H1 (cell line): ENCODE data around the gene KPNA3. TPM values are rescaled to one million over a fixed set of nuclear protein-coding genes. Genes with fewer than 3 reads are reported as not detected.

Experiments
- CTCF ChIA-PET: fragments of 300-600 bp; sonication (Branson Sonifier 250); formaldehyde crosslinking; loops from one replicate; lab custom pipeline; 2021; ENCODE audit not compliant: partially characterized antibody; lab: Charles Lee
- POLR2A ChIA-PET: fragments of 300-600 bp; sonication (Branson Sonifier 250); formaldehyde crosslinking; loops from one replicate; lab custom pipeline; 2021; ENCODE audit warnings: inconsistent platforms; ENCODE audit not compliant: partially characterized antibody; lab: Charles Lee
- DNase-seq, 2 experiments: peaks; one replicate each; pipeline versions ENCODE4 v3.0.0 to v3.0.0-alpha.2; 2010 to 2022; ENCODE audit warnings: low spot score in 2 of 2, low read depth in 1 of 2, mixed read lengths in 1 of 2
- FAIRE-seq: peaks from 2 replicates; lab custom pipeline; 2011; peaks lifted over from hg19 to GRCh38; lab: Jason Lieb, UNC
- H2AFZ ChIP-seq: 2 replicates; pipeline ENCODE4 v1.8.1; 2012; ENCODE audit warnings: low read length, inconsistent platforms
- H2AK5ac ChIP-seq: 2 replicates; pipeline ENCODE4 v1.6.1; 2013; ENCODE audit warnings: low read depth, low read length
- H2BK120ac ChIP-seq: replicated peaks from 2 replicates; pipeline ENCODE3; 2013; ENCODE audit warnings: low read depth, low read length, inconsistent platforms
- H2BK12ac ChIP-seq: 2 replicates; pipeline ENCODE4 v1.6.1; 2013; ENCODE audit warnings: low read depth, low read length
- H2BK15ac ChIP-seq: 2 replicates; pipeline ENCODE4 v1.6.1; 2013; ENCODE audit warnings: low read length
- H2BK20ac ChIP-seq: 2 replicates; pipeline ENCODE4 v1.6.1; 2013; ENCODE audit warnings: low read length
- H2BK5ac ChIP-seq: 2 replicates; pipeline ENCODE4 v1.6.1; 2013; ENCODE audit warnings: low read depth, low read length
- H3K14ac ChIP-seq: 2 replicates; pipeline ENCODE4 v1.6.1; 2013; ENCODE audit warnings: inconsistent platforms; ENCODE audit not compliant: insufficient read length
- H3K18ac ChIP-seq: 2 replicates; pipeline ENCODE4 v1.6.1; 2013; ENCODE audit warnings: low read length; ENCODE audit errors: extremely low read depth
- H3K23ac ChIP-seq: 2 replicates; pipeline ENCODE4 v1.6.1; 2013; ENCODE audit warnings: inconsistent platforms; ENCODE audit not compliant: insufficient read length
- H3K23me2 ChIP-seq: 2 replicates; pipeline ENCODE4 v1.6.1; 2013; ENCODE audit warnings: low read depth, low read length
- H3K27ac ChIP-seq: 2 replicates; pipeline ENCODE4 v1.6.1; 2011; ENCODE audit warnings: low read depth, low read length, inconsistent platforms
- H3K27me3 ChIP-seq, 4 experiments: replicated peaks in 1 of 4; 1 replicate in 1 of 4; 2 replicates in 3 of 4; pipeline versions ENCODE4 v1.6.1 to v1.8.1; 2011 to 2013; ENCODE audit warnings: low read length in 3 of 4, mild to moderate bottlenecking in 3 of 4, inconsistent platforms in 2 of 4, mixed read lengths in 2 of 4, moderate library complexity in 1 of 4; ENCODE audit not compliant: control insufficient read depth in 3 of 4, insufficient read depth in 3 of 4; ENCODE audit errors: extremely low read depth in 1 of 4
- H3K36me3 ChIP-seq, 4 experiments: 2 replicates each; pipeline versions ENCODE4 v1.6.1 to v1.8.1; 2011 to 2013; ENCODE audit warnings: mild to moderate bottlenecking in 4 of 4, low read length in 3 of 4, moderate library complexity in 2 of 4, control low read depth in 1 of 4, inconsistent platforms in 1 of 4; ENCODE audit not compliant: insufficient read depth in 4 of 4, control insufficient read depth in 2 of 4
- H3K4ac ChIP-seq: replicated peaks from 2 replicates; pipeline ENCODE3; 2013; ENCODE audit warnings: low read length, low read depth, mixed read lengths, inconsistent platforms; ENCODE audit not compliant: insufficient read length
- H3K4me1 ChIP-seq, 4 experiments: replicated peaks in 1 of 4; 1 replicate in 1 of 4; 2 replicates in 3 of 4; pipeline versions ENCODE4 v1.6.1 to v1.8.1; 2011 to 2013; ENCODE audit warnings: low read length in 3 of 4, inconsistent platforms in 2 of 4, mixed read lengths in 1 of 4; ENCODE audit not compliant: insufficient read depth in 4 of 4, control insufficient read depth in 3 of 4
- H3K4me2 ChIP-seq, 2 experiments: 2 replicates each; pipeline versions ENCODE4 v1.6.1 to v1.8.1; 2011 to 2013; ENCODE audit warnings: low read depth in 2 of 2, low read length in 2 of 2, control low read depth in 1 of 2, inconsistent platforms in 1 of 2, mild to moderate bottlenecking in 1 of 2; ENCODE audit not compliant: insufficient read depth in 1 of 2
- H3K4me3 ChIP-seq, 4 experiments: fragments of 200-600, 300-600 bp in 1 of 4; sonication (generic), shearing (Covaris generic), sonication (Bioruptor Twin) in 1 of 4; 2 replicates each; pipeline versions ENCODE4 v1.5.1 to v1.8.1; 2011 to 2016; ENCODE audit warnings: low read length in 4 of 4, low read depth in 3 of 4, control low read depth in 2 of 4, inconsistent platforms in 2 of 4, mild to moderate bottlenecking in 2 of 4, mixed read lengths in 1 of 4, moderate library complexity in 1 of 4; ENCODE audit not compliant: insufficient read depth in 2 of 4; ENCODE audit errors: extremely low read depth in 1 of 4
- H3K56ac ChIP-seq: replicated peaks from 2 replicates; pipeline ENCODE3; 2013; ENCODE audit warnings: low read depth, mild to moderate bottlenecking, mixed read lengths, low read length, inconsistent platforms; ENCODE audit not compliant: insufficient read length
- H3K79me1 ChIP-seq: 2 replicates; pipeline ENCODE4 v1.6.1; 2013; ENCODE audit warnings: low read depth, low read length, control low read depth
- H3K79me2 ChIP-seq, 2 experiments: 2 replicates each; pipeline versions ENCODE4 v1.6.1 to v1.8.1; 2012 to 2013; ENCODE audit warnings: low read length in 2 of 2, mild to moderate bottlenecking in 2 of 2, inconsistent platforms in 1 of 2; ENCODE audit not compliant: insufficient read depth in 2 of 2, control insufficient read depth in 1 of 2
- H3K9ac ChIP-seq, 4 experiments: replicated peaks in 1 of 4; 1 replicate in 1 of 4; 2 replicates in 3 of 4; pipeline versions ENCODE4 v1.6.1 to v1.8.1; 2011 to 2013; ENCODE audit warnings: low read depth in 3 of 4, low read length in 3 of 4, control low read depth in 2 of 4, mild to moderate bottlenecking in 2 of 4, moderate library complexity in 2 of 4, inconsistent platforms in 1 of 4; ENCODE audit errors: extremely low read depth in 1 of 4
- H3K9me3 ChIP-seq, 2 experiments: 2 replicates each; pipeline versions ENCODE4 v1.6.1 to v1.8.1; 2012 to 2013; ENCODE audit warnings: mild to moderate bottlenecking in 2 of 2, moderate library complexity in 2 of 2, control low read depth in 1 of 2, inconsistent platforms in 1 of 2, low read depth in 1 of 2, low read length in 1 of 2, mixed read lengths in 1 of 2; ENCODE audit not compliant: insufficient read depth in 2 of 2
- H4K20me1 ChIP-seq, 2 experiments: replicated peaks in 1 of 2; 2 replicates each; pipeline versions ENCODE3 to v1.8.1; 2011 to 2013; ENCODE audit warnings: inconsistent platforms in 2 of 2, low read length in 2 of 2, mild to moderate bottlenecking in 1 of 2; ENCODE audit not compliant: insufficient read depth in 2 of 2, control insufficient read depth in 1 of 2
- H4K5ac ChIP-seq: 2 replicates; pipeline ENCODE4 v1.6.1; 2013; ENCODE audit warnings: low read length, low read depth, mixed read lengths, inconsistent platforms; ENCODE audit not compliant: insufficient read length
- H4K8ac ChIP-seq: 2 replicates; pipeline ENCODE4 v1.8.0; 2013; ENCODE audit warnings: mild to moderate bottlenecking, moderate library complexity, low read length, inconsistent platforms; ENCODE audit not compliant: insufficient read depth; ENCODE audit errors: extremely low read depth
- H4K91ac ChIP-seq: replicated peaks from 2 replicates; pipeline ENCODE3; 2013; ENCODE audit warnings: low read length, mixed read lengths, inconsistent platforms; ENCODE audit not compliant: insufficient read length
- ATF2 ChIP-seq: IDR thresholded peaks from 2 replicates; pipeline ENCODE4 v1.6.1; 2012; ENCODE audit warnings: low read length, inconsistent platforms
- ATF3 ChIP-seq: IDR thresholded peaks from 2 replicates; pipeline ENCODE4 v1.6.1; 2011; ENCODE audit warnings: low read depth, mild to moderate bottlenecking, low read length; ENCODE audit not compliant: insufficient read depth
- BRCA1 ChIP-seq: IDR thresholded peaks from 2 replicates; pipeline ENCODE4 v1.6.1; 2012; ENCODE audit warnings: low read depth, low read length, improper control_type of control experiment
- SIN3A ChIP-seq, 2 experiments: IDR thresholded peaks in 1 of 2; conservative IDR thresholded peaks in 1 of 2; 2 replicates each; pipeline ENCODE4 v1.6.1; 2011 to 2012; ENCODE audit warnings: low read length in 2 of 2, improper control_type of control experiment in 1 of 2, low read depth in 1 of 2, mild to moderate bottlenecking in 1 of 2
- WGBS, 2 experiments: shearing (Covaris generic) in 1 of 2; methylation state at CpG; one replicate each; pipeline versions ENCODE4 v1.1.6 to v1.1.7; 2013 to 2015; ENCODE audit warnings: low lambda C conversion rate in 2 of 2, mixed read lengths in 2 of 2, inconsistent platforms in 1 of 2, low coverage in 1 of 2, missing lambda C conversion rate in 1 of 2; ENCODE audit not compliant: insufficient replicate concordance in 2 of 2, insufficient coverage in 1 of 2, insufficient read length in 1 of 2; ENCODE audit errors: extremely low coverage in 1 of 2, missing lambda C conversion rate in 1 of 2; 5-methylcytosine and 5-hydroxymethylcytosine counted together
- polyA plus RNA-seq, 7 experiments: library from polyadenylated mRNA; depleted of rRNA in 3 of 7; stranded (reverse) in 5 of 7; unstranded in 2 of 7; fragments of >200 nt in 5 of 7; fragments of 200-250 nt in 2 of 7; gene quantifications; 1 replicate in 5 of 7; 2 replicates in 1 of 7; 4 replicates in 1 of 7; pipeline versions ENCODE4 v1.2.1 to v1.2.3, GENCODE V29; 2011 to 2013; ENCODE audit warnings: missing spikeins in 2 of 7, mixed read lengths in 2 of 7
- total RNA-seq: library from RNA; stranded (reverse); fragmentation: NEBNext Ultra II Directional; extraction: Animal tissue kit (Norgen Biotek cat#: 25700); gene quantifications from 2 replicates; pipeline ENCODE4 v1.2.1, GENCODE V29; 2021

Gene KPNA3
- total and polyA plus RNA-seq, 2 of the 8 experiments (the other 6 are each of a cell fraction or from before 2014, with no cell fraction given) = 21.4 to 63.2 TPM

- Histone ChIP-seq H2AK5ac (no peak overlapping the region), H3K14ac (no peak overlapping the region), H4K5ac (no peak overlapping the region), H2BK20ac (no peak overlapping the region), H4K8ac (no peak overlapping the region), H3K27ac (no peak overlapping the region), H3K79me2 (peaks cover 3 to 77% of the 10 kb centered on the region in 2 experiments), H3K9me3 (peaks cover 13 to 23% of the 10 kb centered on the region in 2 experiments), H3K27me3 (no peaks in the 10 kb centered on the region), H3K36me3 (peaks cover 0 to 6% (median 2%) of the 10 kb centered on the region in 4 experiments; a peak in 3 of 8 replicates), H3K56ac (no peak overlapping the region), H2AFZ (no peak overlapping the region), H2BK5ac (no peak overlapping the region), H3K4me2 (no peak overlapping the region), H4K20me1 (peaks cover 0 to 1% of the 10 kb centered on the region in 2 experiments), H3K23ac (no peak overlapping the region), H2BK12ac (no peak overlapping the region), H3K4me1 (no peaks in the 10 kb centered on the region), H2BK15ac (no peak overlapping the region), H4K91ac (no peak overlapping the region), H3K9ac (no peak overlapping the region), H3K4ac (no peak overlapping the region), H3K79me1 (no peaks in the 10 kb centered on the region; the same call in 1 of the 2 replicates), H3K23me2 (no peaks in the 10 kb centered on the region), H2BK120ac (no peak overlapping the region), H3K18ac (no peak overlapping the region), H3K4me3 (no peak overlapping the region)
- DNase-seq (no peak), FAIRE-seq (no peak)
- ChIA-PET POLR2A (interaction anchor here (0.9 kb wide), 1 partner anchor 69 kb away, joined by 4 read pairs; the partner anchor contains the start of gene EBPL), CTCF (interaction anchor here (0.7 kb wide), 1 partner anchor 92 kb away, joined by 5 read pairs; no protein-coding TSS in a partner anchor)
- WGBS, 2 experiments = 81% methylated on average over 3 of the region's 3 CpGs; no CpG with 5 or more reads in 1 of the 2 experiments
- no peak for TF ChIP-seq ATF2
- no peak for TF ChIP-seq ATF3
- no peak for TF ChIP-seq SIN3A (conservative IDR thresholded peaks at IDR 0.05 in 1 of 2, IDR thresholded peaks at IDR 0.05 in 1 of 2; ENCODE audit: low read depth in 1 of 2, low read length in 2 of 2)
- TF ChIP-seq BRCA1 = no peak
These were observed 33.0 kb downstream of the KPNA3 start for GRCh38 chr13:49759503-49759902.
